ENCODE measurements around the gene PGPEP1.
"Not testable (repeated sequence)": the region's sequence is repeated elsewhere in the genome, so short reads cannot be mapped to it uniquely, and the experiment has no call there.

The PGPEP1 gene

DNA sequence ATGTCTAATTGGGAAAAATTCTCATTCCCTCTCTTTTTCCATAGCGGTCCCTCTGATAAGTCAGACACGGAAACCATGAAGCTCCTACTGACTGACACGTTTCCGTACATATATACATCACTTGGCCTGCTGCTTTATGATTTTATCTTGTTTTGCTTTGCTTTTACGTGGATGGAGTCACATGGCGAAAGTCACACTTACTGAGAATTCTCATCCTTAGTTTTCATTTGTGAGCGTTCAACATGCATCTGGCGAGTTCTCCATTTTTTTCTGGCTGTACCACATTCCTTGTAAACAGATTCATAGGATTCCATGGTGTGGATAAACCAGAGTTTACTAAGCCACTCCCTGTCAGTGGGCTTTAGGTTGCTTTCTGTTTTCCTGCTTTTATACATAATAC lies 21.2 kb downstream of the PGPEP1 start:
- peaks cover 23% of the 10 kb centered on the region for H3K4me1 ChIP-seq (ENCODE audit: insufficient read depth, poor library complexity, severe bottlenecking)
- H3K4me3 ChIP-seq (ENCODE audit: severe bottlenecking): no peak overlapping the region
- DNase-seq (ENCODE audit: low spot score): no peak
- H3K27ac ChIP-seq (ENCODE audit: poor library complexity, severe bottlenecking): no peak overlapping the region
- peaks cover 9% of the 10 kb centered on the region for H3K36me3 ChIP-seq (ENCODE audit: low read depth)
- no peak for ATAC-seq (ENCODE audit: low read depth)
- H3K9me3 ChIP-seq (ENCODE audit: severe bottlenecking): no peaks in the 10 kb centered on the region
- H3K27me3 ChIP-seq (ENCODE audit: insufficient read depth, poor library complexity, severe bottlenecking): no peaks in the 10 kb centered on the region
- no peak for TF ChIP-seq CTCF (IDR thresholded peaks at IDR 0.05; ENCODE audit: poor library complexity, severe bottlenecking)

GRCh38 chr19:18362934-18363542 lies 22.6 kb downstream of the PGPEP1 start:
- Histone ChIP-seq H3K4me3 (ENCODE audit: severe bottlenecking) (no peak overlapping the region), H3K4me1 (ENCODE audit: insufficient read depth, poor library complexity, severe bottlenecking) (peaks cover 23% of the 10 kb centered on the region), H3K9me3 (ENCODE audit: severe bottlenecking) (no peaks in the 10 kb centered on the region), H3K36me3 (ENCODE audit: low read depth) (no peaks in the 10 kb centered on the region), H3K27ac (ENCODE audit: poor library complexity, severe bottlenecking) (no peak overlapping the region), H3K27me3 (ENCODE audit: insufficient read depth, poor library complexity, severe bottlenecking) (no peaks in the 10 kb centered on the region)
- DNase-seq (ENCODE audit: low spot score) (no peak), ATAC-seq (ENCODE audit: low read depth) (no peak)
- TF ChIP-seq CTCF (IDR thresholded peaks at IDR 0.05; ENCODE audit: poor library complexity, severe bottlenecking): no peak

DNA sequence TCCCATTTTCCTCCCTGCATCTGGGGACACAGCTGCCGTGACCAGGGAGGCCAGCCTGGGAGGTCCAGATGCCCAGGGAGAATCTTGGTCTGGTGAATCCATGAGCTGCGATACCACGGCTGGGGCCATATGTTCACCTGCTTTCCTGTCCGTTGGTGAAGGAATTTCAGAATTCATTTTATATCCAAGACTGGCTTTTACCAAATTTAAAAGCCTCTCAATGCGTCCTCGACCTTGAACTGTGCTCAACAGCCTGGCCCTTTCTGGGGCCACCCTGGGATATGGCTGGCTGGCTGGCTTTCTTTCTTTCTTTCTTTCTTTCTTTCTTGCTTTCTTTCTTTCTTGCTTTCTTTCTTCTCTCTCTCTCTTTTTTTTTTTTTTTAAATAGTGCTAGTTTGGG lies 23.4 kb downstream of the PGPEP1 start:
- DNase-seq (ENCODE audit: low spot score): no peak
- no peaks in the 10 kb centered on the region for H3K27me3 ChIP-seq (ENCODE audit: insufficient read depth, poor library complexity, severe bottlenecking)
- no peak for ATAC-seq (ENCODE audit: low read depth)
- no peaks in the 10 kb centered on the region for H3K36me3 ChIP-seq (ENCODE audit: low read depth)
- peak overlapping the region; percentile 79 for H3K27ac ChIP-seq (ENCODE audit: poor library complexity, severe bottlenecking)
- H3K4me1 ChIP-seq (ENCODE audit: insufficient read depth, poor library complexity, severe bottlenecking): peaks cover 23% of the 10 kb centered on the region
- H3K4me3 ChIP-seq (ENCODE audit: severe bottlenecking): no peak overlapping the region
- TF ChIP-seq CTCF (IDR thresholded peaks at IDR 0.05; ENCODE audit: poor library complexity, severe bottlenecking): no peak
- H3K9me3 ChIP-seq (ENCODE audit: severe bottlenecking): no peaks in the 10 kb centered on the region

DNA sequence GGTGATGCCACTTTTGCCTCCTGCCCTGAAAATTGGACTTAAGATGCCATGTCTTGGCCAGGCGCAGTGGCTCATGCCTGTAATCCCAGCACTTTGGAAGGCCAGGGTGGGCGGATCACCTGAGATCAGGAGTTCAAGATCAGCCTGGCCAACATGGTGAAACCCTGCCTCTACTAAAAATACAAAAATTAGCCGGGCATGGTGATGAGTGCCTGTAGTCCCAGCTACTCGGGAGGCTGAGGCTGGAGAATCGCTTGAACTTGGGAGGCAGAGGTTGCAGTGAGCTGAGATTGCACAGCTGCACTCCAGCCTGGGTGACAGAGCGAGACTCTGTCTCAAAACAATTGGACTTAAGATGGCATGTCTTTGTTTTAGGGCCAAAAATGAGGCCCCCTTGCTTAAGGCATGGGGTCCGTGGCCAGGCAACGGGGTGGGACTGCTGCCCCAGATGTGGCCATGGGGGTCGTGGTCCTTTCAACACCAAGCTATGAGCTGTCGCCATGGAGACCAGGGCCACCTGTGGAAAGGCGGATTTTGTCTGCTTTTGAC lies 24.0 kb downstream of the PGPEP1 start:
- not testable (repeated sequence) for DNase-seq (ENCODE audit: low spot score); ATAC-seq (ENCODE audit: low read depth); H3K4me3 ChIP-seq (ENCODE audit: severe bottlenecking); H3K9me3 ChIP-seq (ENCODE audit: severe bottlenecking); H3K27me3 ChIP-seq (ENCODE audit: insufficient read depth, poor library complexity, severe bottlenecking); H3K36me3 ChIP-seq (ENCODE audit: low read depth)
- Histone ChIP-seq H3K4me1 (ENCODE audit: insufficient read depth, poor library complexity, severe bottlenecking) (peaks cover 23% of the 10 kb centered on the region), H3K27ac (ENCODE audit: poor library complexity, severe bottlenecking) (peak overlapping the region; percentile 79)

- peak; percentile 78 for ATAC-seq (ENCODE audit: low read depth)
- peak; percentile 90 for DNase-seq (ENCODE audit: low spot score)
- H3K4me1 ChIP-seq (ENCODE audit: insufficient read depth, poor library complexity, severe bottlenecking): peaks cover 23% of the 10 kb centered on the region
- TF ChIP-seq CTCF (IDR thresholded peaks at IDR 0.05; ENCODE audit: poor library complexity, severe bottlenecking): no peak
- H3K4me3 ChIP-seq (ENCODE audit: severe bottlenecking): no peak overlapping the region
- no peaks in the 10 kb centered on the region for H3K36me3 ChIP-seq (ENCODE audit: low read depth)
- no peaks in the 10 kb centered on the region for H3K9me3 ChIP-seq (ENCODE audit: severe bottlenecking)
- no peaks in the 10 kb centered on the region for H3K27me3 ChIP-seq (ENCODE audit: insufficient read depth, poor library complexity, severe bottlenecking)
- peak overlapping the region; percentile 79 for H3K27ac ChIP-seq (ENCODE audit: poor library complexity, severe bottlenecking)
Observed at GRCh38 chr19:18364826-18365528, 24.6 kb downstream of the PGPEP1 start.
